GM19463 (cell line): ENCODE results near the gene NUP210L.
A peak's percentile ranks its signal among the peaks of the same experiment; 100 is the strongest.
"Not testable (repeated sequence)": the region's sequence is repeated elsewhere in the genome, so short reads cannot be mapped to it uniquely, and the experiment has no call there.

Source experiments
- ATAC-seq: cut with Tn5 transposase; IDR thresholded peaks from one replicate; pipeline ENCODE4 v1.9.1; 2021; ENCODE audit warnings: mild to moderate bottlenecking, moderate library complexity; ENCODE audit not compliant: unreplicated experiment

The NUP210L gene

DNA sequence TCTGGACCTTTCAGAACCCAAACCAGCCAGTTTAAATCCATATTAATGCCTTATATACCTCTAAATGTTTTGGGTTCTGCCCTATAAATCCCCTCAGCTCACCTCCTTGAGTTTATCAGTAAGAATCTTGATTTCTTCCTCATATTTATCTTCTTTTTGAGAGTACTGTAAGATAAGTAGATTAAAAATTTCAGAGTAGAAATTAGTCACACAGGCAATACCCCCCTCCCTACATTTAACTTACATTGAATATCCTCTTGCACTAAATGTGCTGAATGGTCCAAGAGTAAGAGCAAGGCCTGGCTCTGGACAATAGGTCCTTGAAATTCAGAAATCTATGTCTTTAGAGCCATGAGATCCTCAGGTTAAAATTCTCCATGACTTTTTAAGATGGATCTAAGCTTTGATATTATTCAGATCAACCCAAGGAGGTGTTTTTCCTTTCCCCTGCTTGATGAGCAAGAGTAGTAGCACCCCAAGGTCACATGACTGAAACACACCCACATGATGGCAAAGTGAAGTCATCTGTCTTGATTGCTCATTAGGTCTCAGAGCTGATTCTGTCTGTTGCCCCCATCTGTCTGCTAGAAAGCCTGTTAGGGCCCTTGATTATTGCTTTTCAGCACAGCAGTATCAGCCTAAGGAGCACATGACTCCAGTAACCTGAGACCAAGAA, 15.8 kb upstream of the NUP210L start:
- ATAC-seq, result no peak

DNA sequence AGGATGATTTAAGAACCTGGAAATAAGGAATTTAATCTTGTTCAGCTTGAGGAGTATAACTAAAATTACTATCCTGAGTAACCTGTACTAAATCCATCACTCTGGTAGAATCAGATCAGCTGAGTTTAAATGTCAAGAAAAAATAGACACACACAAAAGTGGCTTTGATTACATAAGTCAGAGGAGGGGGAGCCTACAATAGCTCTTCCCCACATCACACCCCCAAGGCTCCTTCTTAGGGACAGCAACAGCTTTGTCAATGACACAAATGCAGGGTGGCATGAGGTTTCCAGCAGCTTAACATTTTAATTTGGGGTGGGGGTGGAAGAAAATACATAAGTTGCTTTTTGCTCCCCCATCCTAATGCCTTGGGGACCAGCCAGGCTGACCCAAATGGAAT, 12.6 kb upstream of the NUP210L start:
- no peak for ATAC-seq

DNA sequence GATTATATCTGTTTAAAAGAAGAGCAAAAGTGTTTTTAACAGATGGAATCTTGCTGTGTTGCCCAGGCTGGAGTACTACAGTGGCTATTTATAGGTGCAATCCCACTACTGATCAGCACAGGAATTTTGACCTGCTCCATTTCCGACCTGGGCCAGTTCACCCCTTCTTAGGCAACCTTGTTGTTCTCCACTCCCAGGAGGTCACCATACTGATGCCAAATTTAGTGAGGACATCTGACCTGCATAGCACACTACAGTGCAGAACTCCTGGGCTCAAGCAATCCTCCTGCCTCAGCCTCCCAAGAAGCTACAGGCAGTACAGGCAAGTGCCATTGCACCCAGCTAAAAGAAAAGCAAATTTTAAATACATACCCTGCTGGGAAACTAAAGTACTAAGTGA, 11.3 kb upstream of the NUP210L start:
- no peak for ATAC-seq

DNA sequence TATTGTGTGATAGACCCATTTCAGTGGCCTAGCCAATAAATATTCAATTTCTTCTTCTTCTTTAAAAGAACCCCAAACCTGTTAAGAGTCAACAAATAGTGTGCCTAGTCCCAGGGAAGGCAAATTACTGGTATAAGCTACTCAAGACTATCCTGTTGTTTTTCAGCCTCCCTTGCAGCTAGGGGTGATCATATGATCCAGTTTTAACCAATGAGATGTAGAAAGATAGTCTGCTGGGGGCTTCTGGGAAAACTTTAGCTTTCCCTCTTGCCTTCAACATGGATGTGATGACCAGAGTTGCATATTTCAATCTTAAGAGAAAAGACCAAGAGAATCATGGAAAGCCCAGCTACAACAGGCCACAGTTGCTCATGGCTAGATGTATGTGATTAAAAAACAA, 4.7 kb upstream of the NUP210L start:
- no peak for ATAC-seq

DNA sequence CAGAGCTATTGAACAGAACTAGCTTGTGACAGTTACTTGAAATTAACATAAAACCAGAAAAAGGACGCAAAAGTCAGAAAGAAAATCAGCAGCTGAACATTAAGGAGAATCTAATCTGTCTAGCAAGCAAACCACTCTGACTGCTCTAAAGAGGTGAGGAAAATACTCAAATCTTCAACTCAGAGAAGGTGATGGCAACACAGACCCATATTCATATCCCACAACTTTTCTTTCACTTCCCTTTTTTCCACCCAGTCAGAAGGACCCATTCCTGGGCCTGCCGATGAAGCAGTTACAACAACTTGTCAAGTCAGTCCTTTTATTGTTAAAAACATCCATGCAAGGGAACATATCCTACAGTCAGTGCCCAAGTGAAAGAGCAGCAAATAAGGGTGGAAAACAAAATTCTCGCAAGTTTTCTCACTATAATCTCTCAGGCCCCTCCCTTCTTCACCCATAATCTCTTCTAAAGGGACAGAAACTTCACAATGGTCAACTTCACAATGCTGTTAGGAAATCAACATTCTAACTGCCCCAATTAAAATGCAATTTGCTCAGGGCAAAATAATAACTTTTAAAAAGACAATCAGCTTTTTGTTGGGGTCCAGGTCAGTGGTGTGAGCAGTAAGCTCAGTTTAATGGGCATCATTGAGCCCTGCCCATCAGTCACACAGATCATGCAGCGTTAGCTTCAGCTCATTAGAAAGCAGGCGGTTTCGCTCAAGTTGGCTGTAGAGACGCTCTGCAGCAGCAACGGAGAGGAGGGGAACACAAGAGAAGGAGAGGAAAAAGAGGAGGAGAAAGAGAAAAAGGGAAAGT, 3.6 kb upstream of the NUP210L start:
- ATAC-seq, result no peak

DNA sequence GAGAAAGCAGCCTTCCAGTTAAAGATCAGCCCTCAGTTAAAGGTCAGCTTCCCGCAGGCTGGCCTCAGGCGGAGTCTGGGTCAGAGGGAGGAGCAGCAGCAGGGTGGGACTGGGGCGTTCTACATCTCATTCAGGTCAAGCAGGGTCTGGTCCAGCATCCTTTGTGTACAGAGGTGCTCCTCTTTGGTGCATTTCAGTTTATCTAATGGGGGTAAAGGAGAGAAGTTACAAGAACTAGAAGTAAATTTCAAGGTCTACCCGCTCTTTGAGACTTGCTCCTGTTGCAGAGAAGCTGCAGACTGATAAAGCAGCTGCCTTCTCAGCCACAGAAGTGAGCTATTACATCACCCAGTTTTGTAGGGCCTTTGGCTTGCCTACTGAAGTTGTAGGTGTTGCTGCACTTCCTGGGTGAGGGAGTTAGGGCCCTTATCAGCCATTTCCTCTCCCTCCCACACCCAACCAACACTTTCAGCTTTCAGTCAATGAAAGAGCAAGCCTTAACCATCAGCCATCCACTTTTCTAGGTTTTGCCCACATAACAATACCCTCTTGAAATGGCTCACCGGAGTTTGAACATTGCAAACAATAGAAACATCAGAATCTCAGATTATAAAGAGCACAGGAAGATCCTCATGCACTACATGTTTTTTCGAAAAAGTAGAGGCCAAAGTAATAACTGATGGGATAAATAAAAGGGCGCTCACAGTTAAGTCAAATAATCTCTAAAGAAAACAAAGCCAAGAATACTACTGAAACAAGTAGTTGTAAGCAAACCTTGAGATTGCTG, 2.8 kb upstream of the NUP210L start:
- ATAC-seq, result peak; percentile 83

DNA sequence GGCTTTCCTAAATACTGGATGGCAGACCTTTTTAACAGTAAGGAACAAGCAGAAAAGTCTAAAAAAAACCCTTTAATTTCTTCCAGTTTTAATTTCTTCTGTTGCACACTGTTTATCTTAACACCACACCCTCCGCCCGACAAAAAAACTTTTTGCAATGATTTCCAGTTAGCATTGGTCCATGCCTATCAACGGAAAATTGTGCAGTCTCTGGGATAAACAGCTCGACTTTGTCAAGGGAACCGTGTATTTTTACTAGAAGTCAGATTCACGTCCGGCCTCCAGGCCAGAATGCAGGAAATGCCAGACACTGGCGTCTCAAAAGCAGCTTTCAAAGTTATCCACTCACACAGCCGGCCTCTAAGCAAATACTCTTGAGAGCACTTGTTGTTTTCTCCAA, 378 bp upstream of the NUP210L start:
- ATAC-seq, result no peak

DNA sequence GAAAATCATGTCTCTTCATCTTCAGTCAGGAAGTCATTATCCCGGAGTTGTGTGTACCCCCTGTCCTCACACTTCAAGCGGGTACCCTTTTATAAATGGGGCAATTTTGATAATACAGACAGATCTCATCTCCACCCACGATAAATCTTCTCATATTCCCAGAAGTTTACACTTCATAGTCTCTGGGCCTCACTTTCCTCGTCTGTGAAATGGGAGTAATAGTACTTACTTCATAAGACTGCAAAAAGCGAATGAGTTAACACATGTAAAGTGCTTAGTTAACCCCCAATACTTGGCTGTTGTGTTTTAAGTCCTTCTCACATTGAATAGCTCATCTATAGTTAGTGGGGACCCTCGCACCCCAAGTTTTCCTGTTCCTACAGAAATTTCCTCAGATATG, 820 bp downstream of the NUP210L start:
- no peak for ATAC-seq

DNA sequence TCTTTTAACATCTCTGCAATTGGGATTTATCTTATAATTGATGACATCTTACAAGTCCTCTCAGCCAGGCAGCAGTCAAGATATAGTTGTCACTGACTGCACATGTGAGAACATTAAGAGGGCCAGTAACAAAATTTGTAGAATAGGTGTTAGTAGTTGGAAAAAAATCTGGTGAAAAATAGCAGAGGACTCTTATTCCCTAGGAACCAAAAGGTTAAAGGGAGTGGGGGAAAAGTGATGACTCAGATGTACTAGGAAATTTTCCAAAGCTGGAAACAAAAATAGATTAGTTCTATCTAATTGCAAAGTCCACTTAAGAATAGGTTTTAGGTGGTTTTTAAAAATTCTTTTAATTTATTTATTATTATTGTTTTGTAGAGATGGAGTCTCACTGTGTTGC, 3.6 kb downstream of the NUP210L start:
- ATAC-seq, result no peak

DNA sequence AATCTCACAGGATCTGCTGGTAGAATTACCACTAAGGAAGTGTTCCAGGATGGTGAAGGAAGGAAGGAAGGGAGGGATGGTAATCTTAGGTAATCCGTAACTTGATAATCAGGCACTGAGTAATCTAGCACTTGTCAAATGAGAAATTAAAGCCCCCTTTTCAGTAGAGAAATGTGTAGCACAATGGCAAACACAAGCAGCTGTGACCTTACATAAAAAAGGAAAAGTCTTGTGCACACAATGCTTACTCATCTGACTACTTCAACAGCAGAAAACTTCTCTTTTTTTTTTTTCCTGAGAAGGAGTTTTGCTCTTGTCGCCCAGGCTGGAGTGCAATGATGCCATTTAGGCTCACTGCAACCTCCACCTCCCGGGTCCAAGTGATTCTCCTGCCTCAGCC, 6.1 kb downstream of the NUP210L start:
- no peak for ATAC-seq

DNA sequence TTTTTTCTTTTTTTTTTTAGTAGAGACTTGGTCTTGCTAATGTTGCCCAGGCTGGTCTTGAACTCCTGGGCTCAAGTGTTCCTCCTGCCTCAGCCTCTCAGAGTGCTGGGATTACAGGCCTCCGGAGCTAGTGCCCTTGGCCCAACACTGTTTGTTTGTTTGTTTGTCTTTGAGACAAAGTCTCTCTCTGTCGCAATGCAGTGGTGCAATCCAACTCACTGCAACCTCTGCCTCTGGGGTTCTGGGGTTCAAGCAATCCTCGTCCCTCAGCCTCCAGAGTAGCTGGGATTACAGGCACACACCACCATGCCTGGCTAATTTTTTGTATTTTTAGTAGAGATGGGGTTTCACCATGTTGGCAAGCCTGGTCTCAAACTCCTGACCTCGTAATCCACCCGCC, 7.4 kb downstream of the NUP210L start:
- not testable (repeated sequence) for ATAC-seq

DNA sequence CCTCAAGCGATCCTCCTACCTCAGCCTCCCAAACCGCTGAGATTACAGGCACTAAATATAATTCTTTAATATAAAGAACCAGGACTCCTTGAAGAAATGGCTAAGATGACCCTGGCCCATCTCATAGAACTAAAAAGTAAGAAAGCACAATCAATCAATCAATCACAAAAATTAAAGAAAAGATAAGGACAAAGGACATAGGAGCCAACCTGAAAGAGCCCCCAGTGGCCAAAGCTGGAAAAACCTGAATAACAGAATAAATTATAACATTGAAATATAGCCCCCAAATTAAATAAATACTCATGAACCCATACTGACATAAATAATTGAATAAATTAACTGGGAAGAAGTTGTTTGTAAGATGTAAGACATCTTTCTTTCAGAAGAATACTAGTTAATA, 8.9 kb downstream of the NUP210L start:
- no peak for ATAC-seq

DNA sequence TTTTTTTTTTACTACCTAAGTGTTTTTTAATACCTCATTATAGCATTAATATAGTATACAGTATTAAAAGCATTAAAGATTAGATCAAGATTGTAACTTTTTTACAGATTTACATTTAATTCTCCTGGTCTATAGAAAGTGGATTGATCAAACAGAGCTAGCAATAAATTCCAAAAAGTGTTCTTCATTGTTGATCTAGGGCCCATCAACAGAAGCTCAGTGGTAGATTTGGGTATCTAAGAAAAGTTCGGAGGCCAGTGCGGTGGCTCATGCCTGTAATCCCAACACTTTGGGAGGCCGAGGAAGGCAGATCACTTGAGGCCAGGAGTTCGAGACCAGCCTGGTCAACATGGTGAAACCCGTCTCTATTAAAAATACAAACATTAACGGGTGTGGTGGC, 12.5 kb downstream of the NUP210L start:
- no peak for ATAC-seq

DNA sequence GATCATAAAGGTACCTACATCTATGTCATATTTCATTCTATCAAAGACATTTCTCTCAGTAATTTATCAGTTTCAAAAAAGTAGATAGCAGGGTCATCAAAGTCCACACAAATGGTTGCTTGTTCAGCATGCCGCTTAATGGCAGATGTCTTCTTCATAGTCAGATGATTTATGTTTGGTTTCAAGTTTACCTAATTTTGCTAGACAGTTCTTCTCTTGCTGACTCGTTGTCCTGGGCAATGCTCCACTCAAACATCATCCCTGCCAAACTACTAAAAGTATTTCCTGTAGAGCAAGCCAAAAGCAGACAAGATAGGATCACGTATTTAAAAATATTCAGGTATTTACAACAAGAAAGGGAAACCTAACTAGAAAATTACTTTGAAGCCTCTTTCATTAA, 13.6 kb downstream of the NUP210L start:
- no peak for ATAC-seq

DNA sequence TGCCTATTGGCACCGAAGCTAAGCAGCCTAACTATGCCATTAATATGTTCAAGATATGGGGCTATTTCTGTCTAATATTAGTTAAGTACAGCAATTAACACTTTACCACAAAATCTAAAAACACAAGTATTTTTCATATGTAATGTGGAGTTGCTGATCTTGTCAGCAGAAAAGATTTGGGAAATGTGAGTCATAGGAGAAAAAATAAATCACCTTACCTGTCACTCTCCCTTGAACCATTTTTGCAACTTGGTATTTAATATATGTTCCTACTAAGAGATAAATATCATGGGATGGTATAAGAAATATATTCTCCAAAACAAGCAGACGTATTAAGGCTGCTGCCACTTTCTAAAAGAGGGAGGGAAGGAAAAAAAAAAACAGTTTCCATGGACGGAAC, 17.0 kb downstream of the NUP210L start:
- no peak for ATAC-seq

DNA sequence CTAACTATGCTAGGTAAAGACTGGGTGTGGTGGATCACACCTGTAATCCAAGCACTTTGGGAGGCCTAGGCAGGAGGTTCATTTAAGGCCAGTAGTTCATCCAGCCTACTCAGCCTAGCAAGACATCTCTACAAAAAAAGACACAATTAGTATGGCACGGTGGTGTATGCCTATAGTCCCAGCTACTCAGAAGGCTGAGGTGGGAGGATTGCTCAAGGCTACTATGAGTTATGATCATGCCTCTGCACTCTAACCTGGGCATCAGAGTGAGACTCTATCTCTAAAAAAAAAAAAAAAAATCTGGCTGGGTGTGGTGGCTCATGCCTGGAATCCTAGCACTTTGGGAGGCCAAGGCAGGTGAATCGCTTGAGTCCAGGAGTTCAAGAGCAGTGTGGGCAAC, 21.6 kb downstream of the NUP210L start:
- ATAC-seq, result no peak

DNA sequence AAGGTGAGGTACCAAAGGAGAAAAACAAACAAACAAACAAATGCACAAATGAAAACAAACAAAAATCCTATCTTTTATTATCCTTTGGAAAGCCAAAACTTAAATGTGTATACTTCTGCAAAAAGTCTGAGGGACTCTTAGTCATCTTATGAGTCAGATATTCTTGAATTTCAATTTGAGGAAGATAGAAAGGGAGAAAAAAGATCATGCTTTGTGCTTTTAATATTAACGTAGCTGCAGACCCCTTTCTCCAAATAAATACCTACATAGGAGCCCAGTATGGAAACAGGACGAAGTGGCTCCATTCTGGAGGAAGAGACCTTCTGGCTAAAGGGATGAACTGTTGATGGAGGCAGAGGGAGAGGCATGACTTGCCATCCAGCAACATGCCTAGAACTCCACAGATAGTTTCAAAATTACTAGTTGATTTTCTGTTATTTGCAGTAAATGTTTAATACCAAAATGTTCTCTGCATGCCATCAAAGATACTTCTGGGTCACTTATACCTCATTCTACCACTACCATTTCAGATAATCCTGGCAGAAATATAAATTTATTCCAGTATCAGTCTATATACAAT, 25.4 kb downstream of the NUP210L start:
- ATAC-seq, result no peak

DNA sequence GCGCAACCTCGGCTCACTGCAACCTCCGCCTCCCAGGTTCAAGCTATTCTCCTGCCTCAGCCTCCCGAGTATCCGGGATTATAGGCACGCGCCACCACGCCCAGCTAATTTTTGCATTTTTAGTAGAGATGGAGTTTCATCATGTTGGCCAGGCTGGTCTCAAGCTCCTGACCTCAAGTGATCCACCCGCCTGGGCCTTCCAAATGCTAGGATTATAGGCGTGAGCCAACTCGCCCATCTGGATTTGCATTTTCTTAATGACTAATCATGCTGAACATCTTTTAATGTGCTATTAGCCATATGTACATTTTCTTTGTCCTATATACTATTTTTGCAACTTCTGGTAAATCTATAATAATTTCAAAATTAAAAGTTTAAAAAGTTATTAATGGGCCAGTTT, 31.7 kb downstream of the NUP210L start:
- not testable (repeated sequence) for ATAC-seq

DNA sequence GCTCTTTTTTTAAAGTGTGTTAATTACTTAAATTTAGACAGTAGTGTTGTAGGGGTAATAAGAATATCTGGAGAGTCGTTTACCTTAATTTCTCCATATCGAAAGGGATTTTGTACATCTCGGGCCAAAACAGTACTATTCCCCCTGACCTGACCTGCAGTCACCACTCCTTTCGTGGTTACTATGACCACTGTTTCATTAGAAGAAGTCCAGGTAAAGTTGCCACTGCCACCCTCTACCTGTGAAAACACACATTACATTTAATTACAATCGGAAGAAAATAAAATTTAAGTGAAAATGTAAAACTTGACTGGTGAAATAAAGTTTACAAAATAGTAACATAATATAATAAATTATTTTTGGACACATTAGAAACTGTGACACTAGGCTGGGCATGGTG, 37.2 kb downstream of the NUP210L start:
- no peak for ATAC-seq

DNA sequence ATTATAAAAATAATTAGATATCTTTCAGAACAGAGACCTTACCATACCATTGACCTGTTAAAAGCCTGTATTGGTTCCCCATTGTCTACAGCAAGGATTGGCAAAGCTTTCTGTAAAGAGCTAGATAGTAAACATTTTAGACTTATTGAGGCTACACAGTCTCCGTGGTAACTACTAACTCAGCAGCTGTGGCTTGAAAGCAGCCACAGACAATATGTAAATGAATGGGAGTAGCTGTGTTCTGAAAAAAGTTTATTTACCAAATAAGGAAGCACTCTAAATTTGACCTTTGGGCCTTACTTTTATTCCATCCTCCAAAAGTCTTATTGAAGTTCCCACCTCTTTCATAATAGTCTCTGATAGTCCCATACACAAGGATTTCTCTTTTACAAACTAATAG, 39.7 kb downstream of the NUP210L start:
- no peak for ATAC-seq

DNA sequence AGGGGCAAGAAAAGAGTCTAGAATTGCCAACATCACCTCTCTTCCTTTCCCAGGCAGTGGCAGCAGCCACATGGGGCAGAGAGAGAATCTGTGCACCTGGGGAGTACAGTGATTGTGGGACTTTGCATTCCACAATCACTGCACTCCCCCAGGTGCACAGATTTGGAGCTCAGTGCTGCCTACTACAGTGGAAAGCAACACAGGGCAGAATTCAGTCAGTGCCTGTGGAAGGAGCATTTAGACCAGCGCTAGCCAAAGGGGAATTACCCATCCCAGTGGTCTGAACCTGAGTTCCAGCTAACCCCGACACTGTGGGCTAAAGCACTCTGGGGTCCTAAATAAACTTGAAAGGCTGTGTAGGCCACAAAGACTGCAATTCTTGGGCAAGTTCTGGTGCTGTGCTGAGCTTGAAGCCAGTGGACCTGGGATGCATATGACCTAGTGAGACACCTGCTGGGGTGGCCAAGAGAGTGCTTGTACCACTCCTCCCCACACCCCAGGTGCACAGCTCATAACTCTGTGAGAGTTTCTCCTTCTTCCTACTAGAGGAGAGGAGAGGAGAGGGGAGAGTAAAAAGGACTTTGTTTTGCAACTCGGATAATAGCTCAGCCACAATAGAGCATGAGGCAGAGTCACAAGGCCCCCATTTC, 50.3 kb downstream of the NUP210L start:
- ATAC-seq, result no peak
